Tibial artery (tissue), 4 donors: ENCODE results near the gene FDPS.

Experiments used
- DNase-seq, 2 donors: peaks; one replicate each; pipeline ENCODE4 v3.0.0-alpha.2; 2019
- H3K27ac ChIP-seq, 2 donors: fragments of 200-600 bp; sonication (generic) in 1 of 2; 1 replicate in 1 of 2; 2 replicates in 1 of 2; pipeline ENCODE4 v1.5.1; 2018 to 2019; ENCODE audit warnings: mild to moderate bottlenecking in 1 of 2
- H3K27me3 ChIP-seq, 2 donors: fragments of 200-600 bp; sonication (generic) in 1 of 2; one replicate each; pipeline versions ENCODE4 v1.5.1 to v1.6.0; 2016 to 2019
- H3K36me3 ChIP-seq, 3 donors: fragments of 200-600 bp; sonication (generic) in 2 of 3; one replicate each; pipeline ENCODE4 v1.5.1; 2016 to 2019; ENCODE audit warnings: mild to moderate bottlenecking in 2 of 3
- H3K4me1 ChIP-seq, 4 donors: fragments of 200-600 bp; sonication (generic) in 2 of 4; 1 replicate in 3 of 4; 2 replicates in 1 of 4; pipeline ENCODE4 v1.5.1; 2016 to 2019
- H3K4me3 ChIP-seq, 2 donors: fragments of 200-600 bp; sonication (generic) in 1 of 2; 1 replicate in 1 of 2; 2 replicates in 1 of 2; pipeline ENCODE4 v1.5.1; 2018 to 2019; ENCODE audit warnings: mild to moderate bottlenecking in 2 of 2
- H3K9me3 ChIP-seq, 3 donors: fragments of 200-600 bp; sonication (generic) in 1 of 3; one replicate each; pipeline ENCODE4 v1.5.1; 2016 to 2019
- CTCF ChIP-seq, 2 experiments: fragments of 200-600 bp in 1 of 2; fragments of 450-650 bp in 1 of 2; IDR thresholded peaks; one replicate each; pipeline ENCODE4 v1.5.1; 2017 to 2019; ENCODE audit warnings: antibody characterized with exemption in 2 of 2, mild to moderate bottlenecking in 1 of 2, moderate library complexity in 1 of 2
- intact Hi-C: fragments of 100-400 bp; cut with DNase I; formaldehyde crosslinking; loops from one replicate; pipeline ENCODE4 v1.15.0; 2023; ENCODE audit warnings: low total_unique reads

FDPS gene

GRCh38 chr1:155313261-155313660, 4.6 kb downstream of the FDPS start:
- Histone ChIP-seq H3K4me1 (peaks cover 0 to 25% (median 13%) of the 10 kb centered on the region in 4 donors), H3K36me3 (peaks cover 0 to 52% (median 13%) of the 10 kb centered on the region in 3 donors), H3K27me3 (no peaks in the 10 kb centered on the region), H3K27ac (no peak overlapping the region), H3K9me3 (no peaks in the 10 kb centered on the region), H3K4me3 (no peak overlapping the region)
- TF ChIP-seq CTCF (IDR thresholded peaks at IDR 0.05) = no peak
- no peak for DNase-seq
- intact Hi-C loops = no loop called here

- peaks cover 0 to 51% (median 13%) of the 10 kb centered on the region in 3 donors for H3K36me3 ChIP-seq
- no peak overlapping the region for H3K27ac ChIP-seq
- DNase-seq = no peak
- no peak overlapping the region for H3K4me3 ChIP-seq
- no peak for TF ChIP-seq CTCF (IDR thresholded peaks at IDR 0.05)
- H3K4me1 ChIP-seq = peaks cover 0 to 20% (median 14%) of the 10 kb centered on the region in 4 donors
- intact Hi-C loops = no loop called here
- H3K27me3 ChIP-seq = no peaks in the 10 kb centered on the region
- H3K9me3 ChIP-seq = no peaks in the 10 kb centered on the region
These were observed 8.3 kb downstream of the FDPS start for GRCh38 chr1:155316922-155317321.

GRCh38 chr1:155318082-155318481, 9.4 kb downstream of the FDPS start:
- Histone ChIP-seq H3K4me1 (peaks cover 0 to 31% (median 21%) of the 10 kb centered on the region in 4 donors), H3K9me3 (no peaks in the 10 kb centered on the region), H3K4me3 (no peak overlapping the region), H3K27me3 (no peaks in the 10 kb centered on the region), H3K36me3 (peaks cover 0 to 39% (median 11%) of the 10 kb centered on the region in 3 donors), H3K27ac (no peak overlapping the region)
- TF ChIP-seq CTCF (IDR thresholded peaks at IDR 0.05) = no peak
- intact Hi-C loops = no loop called here
- no peak for DNase-seq

- Histone ChIP-seq H3K36me3 (peaks cover 0 to 26% (median 8%) of the 10 kb centered on the region in 3 donors), H3K27me3 (no peaks in the 10 kb centered on the region), H3K9me3 (no peaks in the 10 kb centered on the region), H3K27ac (peak overlapping the region; percentile 89 to 99), H3K4me1 (peaks cover 0 to 31% (median 21%) of the 10 kb centered on the region in 4 donors), H3K4me3 (no peak overlapping the region)
- intact Hi-C loops = no loop called here
- DNase-seq = peak in 1 of 2 donors; percentile 63
- no peak for TF ChIP-seq CTCF (IDR thresholded peaks at IDR 0.05)
These were observed 10.9 kb downstream of the FDPS start for GRCh38 chr1:155319536-155319935.

- TF ChIP-seq CTCF (IDR thresholded peaks at IDR 0.05) = no peak
- peak overlapping the region; percentile 65 to 91 for H3K4me3 ChIP-seq
- H3K9me3 ChIP-seq = no peaks in the 10 kb centered on the region
- H3K27me3 ChIP-seq = no peaks in the 10 kb centered on the region
- peak overlapping the region; percentile 89 to 99 for H3K27ac ChIP-seq
- no peak for DNase-seq
- peaks cover 0 to 19% (median 2%) of the 10 kb centered on the region in 3 donors for H3K36me3 ChIP-seq
- H3K4me1 ChIP-seq = peaks cover 0 to 36% (median 23%) of the 10 kb centered on the region in 4 donors
- intact Hi-C loops = loop anchor here (5.0 kb wide), 2 partner anchors 43 to 68 kb away; partner anchors contain the start of gene HCN3
These were observed 11.6 kb downstream of the FDPS start for GRCh38 chr1:155320252-155320651.
